ENCODE measurements around the gene BICD2. TPM values are rescaled to one million over a fixed set of nuclear protein-coding genes. Genes with fewer than 3 reads are reported as not detected.

Gene BICD2
- total and polyA plus RNA-seq, 10 of the 15 experiments (the other 5 are each of a cell fraction or from before 2014, with no cell fraction given): 5.3 to 25.5 (median 14.4) TPM

DNA sequence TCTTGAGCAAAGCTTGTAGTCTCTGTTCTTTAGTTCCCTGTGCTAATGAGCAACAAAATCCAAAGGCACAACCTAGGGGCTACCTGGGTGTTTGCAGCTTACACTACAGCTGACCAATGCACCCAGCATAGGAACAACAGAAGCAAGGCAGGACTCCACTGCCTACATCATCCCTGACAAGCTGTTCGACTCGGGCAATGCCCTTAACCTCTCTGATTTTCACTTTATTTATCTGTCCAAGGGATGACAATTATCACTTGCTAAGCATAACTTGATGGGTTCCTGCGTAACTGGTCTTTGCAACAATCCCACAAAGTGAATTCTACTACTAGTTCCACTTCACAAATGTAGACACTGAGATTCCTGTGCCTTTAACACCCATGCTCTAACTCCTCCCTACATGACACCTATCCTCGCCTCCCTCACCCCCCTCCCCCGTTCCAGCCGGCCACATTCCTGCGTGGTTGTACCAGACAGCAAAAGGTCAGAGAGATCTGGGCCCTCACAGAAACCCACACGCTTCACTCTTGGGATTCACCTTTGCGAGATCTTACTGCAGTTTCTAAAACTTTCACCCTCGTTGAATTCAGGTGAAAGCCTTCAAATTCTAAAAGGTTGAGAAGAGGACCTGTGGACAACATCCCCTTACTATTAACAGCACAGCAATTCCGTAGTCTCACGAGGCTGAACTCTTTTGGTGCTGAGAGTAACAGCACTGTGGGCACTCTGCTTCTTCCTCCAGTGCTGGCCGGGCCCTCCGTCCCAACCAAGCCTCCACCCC, 95.7 kb downstream of the BICD2 start (continued):
- TF ChIP-seq ZZZ3 (IDR thresholded peaks at IDR 0.05; ENCODE audit: control insufficient read depth, insufficient read length, low read depth) (no peak), ZSCAN29 (IDR thresholded peaks at IDR 0.05) (no peak), CBX5 (IDR thresholded peaks at IDR 0.05; ENCODE audit: low read depth) (no peak), BRCA1 (IDR thresholded peaks at IDR 0.05; ENCODE audit: low read depth, low read length) (no peak), BCL11A (IDR thresholded peaks at IDR 0.05; ENCODE audit: low read depth, low read length) (no peak), POLR2AphosphoS5 (IDR thresholded peaks at IDR 0.05; ENCODE audit: low read length) (peak; percentile 49; the same call in 1 of the 2 replicates), JUND (IDR thresholded peaks at IDR 0.05; ENCODE audit: low read depth, low read length) (no peak), SMARCA5 (IDR thresholded peaks at IDR 0.05) (no peak), CHD2 (IDR thresholded peaks at IDR 0.05; ENCODE audit: borderline replicate concordance, low read depth, low read length) (no peak), KLF5 (IDR thresholded peaks at IDR 0.05; ENCODE audit: partially characterized antibody) (no peak), NFXL1 (IDR thresholded peaks at IDR 0.05; ENCODE audit: borderline replicate concordance) (no peak), NFIC (IDR thresholded peaks at IDR 0.05; ENCODE audit: low read depth, low read length) (no peak), KDM1A (IDR thresholded peaks at IDR 0.05; ENCODE audit: borderline replicate concordance) (no peak)
- TF ChIP-seq, protein P1, sequence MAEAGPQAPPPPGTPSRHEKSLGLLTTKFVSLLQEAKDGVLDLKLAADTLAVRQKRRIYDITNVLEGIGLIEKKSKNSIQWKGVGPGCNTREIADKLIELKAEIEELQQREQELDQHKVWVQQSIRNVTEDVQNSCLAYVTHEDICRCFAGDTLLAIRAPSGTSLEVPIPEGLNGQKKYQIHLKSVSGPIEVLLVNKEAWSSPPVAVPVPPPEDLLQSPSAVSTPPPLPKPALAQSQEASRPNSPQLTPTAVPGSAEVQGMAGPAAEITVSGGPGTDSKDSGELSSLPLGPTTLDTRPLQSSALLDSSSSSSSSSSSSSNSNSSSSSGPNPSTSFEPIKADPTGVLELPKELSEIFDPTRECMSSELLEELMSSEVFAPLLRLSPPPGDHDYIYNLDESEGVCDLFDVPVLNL (IDR thresholded peaks at IDR 0.05; ENCODE audit: low read depth, low read length): no peak
- TF ChIP-seq, protein P2, sequence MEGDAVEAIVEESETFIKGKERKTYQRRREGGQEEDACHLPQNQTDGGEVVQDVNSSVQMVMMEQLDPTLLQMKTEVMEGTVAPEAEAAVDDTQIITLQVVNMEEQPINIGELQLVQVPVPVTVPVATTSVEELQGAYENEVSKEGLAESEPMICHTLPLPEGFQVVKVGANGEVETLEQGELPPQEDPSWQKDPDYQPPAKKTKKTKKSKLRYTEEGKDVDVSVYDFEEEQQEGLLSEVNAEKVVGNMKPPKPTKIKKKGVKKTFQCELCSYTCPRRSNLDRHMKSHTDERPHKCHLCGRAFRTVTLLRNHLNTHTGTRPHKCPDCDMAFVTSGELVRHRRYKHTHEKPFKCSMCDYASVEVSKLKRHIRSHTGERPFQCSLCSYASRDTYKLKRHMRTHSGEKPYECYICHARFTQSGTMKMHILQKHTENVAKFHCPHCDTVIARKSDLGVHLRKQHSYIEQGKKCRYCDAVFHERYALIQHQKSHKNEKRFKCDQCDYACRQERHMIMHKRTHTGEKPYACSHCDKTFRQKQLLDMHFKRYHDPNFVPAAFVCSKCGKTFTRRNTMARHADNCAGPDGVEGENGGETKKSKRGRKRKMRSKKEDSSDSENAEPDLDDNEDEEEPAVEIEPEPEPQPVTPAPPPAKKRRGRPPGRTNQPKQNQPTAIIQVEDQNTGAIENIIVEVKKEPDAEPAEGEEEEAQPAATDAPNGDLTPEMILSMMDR (IDR thresholded peaks at IDR 0.05 in 2 of 3, conservative IDR thresholded peaks at IDR 0.05 in 1 of 3; ENCODE audit: control insufficient read depth in 2 of 3, extremely low read depth in 1 of 3, insufficient read depth in 1 of 3, low read depth in 3 of 3, low read length in 3 of 3): peak in 1 of 3 experiments; percentile 2; a peak in 1 of 6 replicates
- TF ChIP-seq, protein P3, sequence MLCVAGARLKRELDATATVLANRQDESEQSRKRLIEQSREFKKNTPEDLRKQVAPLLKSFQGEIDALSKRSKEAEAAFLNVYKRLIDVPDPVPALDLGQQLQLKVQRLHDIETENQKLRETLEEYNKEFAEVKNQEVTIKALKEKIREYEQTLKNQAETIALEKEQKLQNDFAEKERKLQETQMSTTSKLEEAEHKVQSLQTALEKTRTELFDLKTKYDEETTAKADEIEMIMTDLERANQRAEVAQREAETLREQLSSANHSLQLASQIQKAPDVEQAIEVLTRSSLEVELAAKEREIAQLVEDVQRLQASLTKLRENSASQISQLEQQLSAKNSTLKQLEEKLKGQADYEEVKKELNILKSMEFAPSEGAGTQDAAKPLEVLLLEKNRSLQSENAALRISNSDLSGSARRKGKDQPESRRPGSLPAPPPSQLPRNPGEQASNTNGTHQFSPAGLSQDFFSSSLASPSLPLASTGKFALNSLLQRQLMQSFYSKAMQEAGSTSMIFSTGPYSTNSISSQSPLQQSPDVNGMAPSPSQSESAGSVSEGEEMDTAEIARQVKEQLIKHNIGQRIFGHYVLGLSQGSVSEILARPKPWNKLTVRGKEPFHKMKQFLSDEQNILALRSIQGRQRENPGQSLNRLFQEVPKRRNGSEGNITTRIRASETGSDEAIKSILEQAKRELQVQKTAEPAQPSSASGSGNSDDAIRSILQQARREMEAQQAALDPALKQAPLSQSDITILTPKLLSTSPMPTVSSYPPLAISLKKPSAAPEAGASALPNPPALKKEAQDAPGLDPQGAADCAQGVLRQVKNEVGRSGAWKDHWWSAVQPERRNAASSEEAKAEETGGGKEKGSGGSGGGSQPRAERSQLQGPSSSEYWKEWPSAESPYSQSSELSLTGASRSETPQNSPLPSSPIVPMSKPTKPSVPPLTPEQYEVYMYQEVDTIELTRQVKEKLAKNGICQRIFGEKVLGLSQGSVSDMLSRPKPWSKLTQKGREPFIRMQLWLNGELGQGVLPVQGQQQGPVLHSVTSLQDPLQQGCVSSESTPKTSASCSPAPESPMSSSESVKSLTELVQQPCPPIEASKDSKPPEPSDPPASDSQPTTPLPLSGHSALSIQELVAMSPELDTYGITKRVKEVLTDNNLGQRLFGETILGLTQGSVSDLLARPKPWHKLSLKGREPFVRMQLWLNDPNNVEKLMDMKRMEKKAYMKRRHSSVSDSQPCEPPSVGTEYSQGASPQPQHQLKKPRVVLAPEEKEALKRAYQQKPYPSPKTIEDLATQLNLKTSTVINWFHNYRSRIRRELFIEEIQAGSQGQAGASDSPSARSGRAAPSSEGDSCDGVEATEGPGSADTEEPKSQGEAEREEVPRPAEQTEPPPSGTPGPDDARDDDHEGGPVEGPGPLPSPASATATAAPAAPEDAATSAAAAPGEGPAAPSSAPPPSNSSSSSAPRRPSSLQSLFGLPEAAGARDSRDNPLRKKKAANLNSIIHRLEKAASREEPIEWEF (IDR thresholded peaks at IDR 0.05; ENCODE audit: insufficient replicate concordance, low read depth, low read length): no peak
- TF ChIP-seq, protein P4, sequence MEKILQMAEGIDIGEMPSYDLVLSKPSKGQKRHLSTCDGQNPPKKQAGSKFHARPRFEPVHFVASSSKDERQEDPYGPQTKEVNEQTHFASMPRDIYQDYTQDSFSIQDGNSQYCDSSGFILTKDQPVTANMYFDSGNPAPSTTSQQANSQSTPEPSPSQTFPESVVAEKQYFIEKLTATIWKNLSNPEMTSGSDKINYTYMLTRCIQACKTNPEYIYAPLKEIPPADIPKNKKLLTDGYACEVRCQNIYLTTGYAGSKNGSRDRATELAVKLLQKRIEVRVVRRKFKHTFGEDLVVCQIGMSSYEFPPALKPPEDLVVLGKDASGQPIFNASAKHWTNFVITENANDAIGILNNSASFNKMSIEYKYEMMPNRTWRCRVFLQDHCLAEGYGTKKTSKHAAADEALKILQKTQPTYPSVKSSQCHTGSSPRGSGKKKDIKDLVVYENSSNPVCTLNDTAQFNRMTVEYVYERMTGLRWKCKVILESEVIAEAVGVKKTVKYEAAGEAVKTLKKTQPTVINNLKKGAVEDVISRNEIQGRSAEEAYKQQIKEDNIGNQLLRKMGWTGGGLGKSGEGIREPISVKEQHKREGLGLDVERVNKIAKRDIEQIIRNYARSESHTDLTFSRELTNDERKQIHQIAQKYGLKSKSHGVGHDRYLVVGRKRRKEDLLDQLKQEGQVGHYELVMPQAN (conservative IDR thresholded peaks at IDR 0.05): 0 out of 2 replicates have a peak, but pooled peaks have one; percentile 17
- TF ChIP-seq, protein P5, sequence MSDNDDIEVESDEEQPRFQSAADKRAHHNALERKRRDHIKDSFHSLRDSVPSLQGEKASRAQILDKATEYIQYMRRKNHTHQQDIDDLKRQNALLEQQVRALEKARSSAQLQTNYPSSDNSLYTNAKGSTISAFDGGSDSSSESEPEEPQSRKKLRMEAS (IDR thresholded peaks at IDR 0.05; ENCODE audit: low read depth, low read length): no peak
